ENCODE measurements around the gene OVCA2.

DNA sequence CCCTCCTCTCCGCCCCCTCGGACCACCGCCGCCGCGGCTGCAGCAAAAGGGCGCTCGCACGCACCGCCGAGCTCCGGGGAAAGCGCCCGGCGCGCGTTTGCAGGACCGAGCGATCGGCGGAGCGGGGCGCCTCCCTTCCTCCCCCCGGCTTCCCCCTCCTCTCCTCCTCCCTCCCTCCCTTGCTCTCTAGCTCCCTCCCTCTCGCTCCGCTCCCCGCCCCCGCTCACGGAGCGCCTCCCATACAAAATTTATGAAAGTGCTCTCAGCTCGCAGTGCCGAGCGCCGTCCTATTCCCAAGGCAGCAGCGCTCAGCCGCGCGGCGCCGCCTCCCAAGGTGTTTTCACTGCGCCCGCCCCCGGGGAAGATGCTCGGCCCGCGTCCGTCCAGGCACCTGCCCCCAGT, 16.6 kb upstream of the OVCA2 start, which contains the start of gene RTN4RL1:
- TF ChIP-seq EP300 (IDR thresholded peaks at IDR 0.05; ENCODE audit: low read depth): no peak
- no peak for TF ChIP-seq POLR2AphosphoS5 (IDR thresholded peaks at IDR 0.05)
- TF ChIP-seq POLR2A (IDR thresholded peaks at IDR 0.05): no peak

All from transverse colon (tissue), 3 donors.